Measurements from ENCODE around the gene EPHA6. TPM values are rescaled to one million over a fixed set of nuclear protein-coding genes. Genes with fewer than 3 reads are reported as not detected.

The EPHA6 gene
- total and polyA plus RNA-seq, 10 of the 15 experiments (the other 5 are each of a cell fraction or from before 2014, with no cell fraction given): not detected

DNA sequence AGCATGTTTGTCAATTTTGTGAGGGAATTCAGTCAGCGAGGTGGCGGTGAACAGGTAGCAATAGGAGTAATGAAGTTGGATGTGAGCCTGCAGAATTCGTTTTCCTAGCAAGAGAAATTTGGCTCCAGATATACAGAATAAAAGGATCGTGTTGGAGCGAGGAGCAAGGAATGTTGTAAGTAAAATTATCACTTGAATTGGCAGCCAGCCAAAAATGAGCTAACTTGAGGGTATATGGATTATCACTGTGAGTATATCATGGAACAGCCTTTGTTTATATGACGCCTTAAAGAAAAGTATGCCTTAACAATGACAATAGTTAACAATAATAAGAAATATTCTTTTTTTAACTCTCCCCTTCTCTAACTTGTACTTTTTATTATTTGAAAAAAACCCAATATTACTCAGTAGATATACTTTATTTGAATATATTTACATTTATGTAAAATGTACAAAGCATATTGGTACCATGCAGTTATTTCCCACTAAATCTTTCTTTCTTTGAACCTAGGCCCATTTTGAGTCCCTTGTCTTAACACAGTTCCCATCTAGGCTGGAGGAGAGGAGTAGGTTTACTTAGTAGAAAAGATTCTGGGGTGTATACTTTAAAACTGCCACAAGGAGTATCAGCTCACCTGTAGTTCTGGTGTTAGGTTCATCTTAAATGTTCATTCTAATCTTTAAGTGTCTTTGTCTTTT is 29.3 kb downstream of the EPHA6 start:
- SMC1A ChIA-PET (ENCODE audit: uncharacterized antibody, unreplicated experiment): no interaction called here
- no peak overlapping the region for H3K9ac ChIP-seq (ENCODE audit: control insufficient read depth, insufficient read depth, low read length)
- ATAC-seq (no peak), DNase-seq (ENCODE audit: low read depth, low spot score) (no peak), FAIRE-seq (no peak)
- no peaks in the 10 kb centered on the region for H3K36me3 ChIP-seq (ENCODE audit: control insufficient read depth in 2 of 2, insufficient read depth in 2 of 2, low read length in 1 of 2)
- POLR2A ChIA-PET: no interaction called here
- no peak for TF ChIP-seq MTA2 (IDR thresholded peaks at IDR 0.05; ENCODE audit: low read depth)
- TF ChIP-seq RUNX3 (IDR thresholded peaks at IDR 0.05; ENCODE audit: low read length): no peak
- no peak for TF ChIP-seq POLR2AphosphoS2 (IDR thresholded peaks at IDR 0.05; ENCODE audit: low read depth, low read length)
- TF ChIP-seq ZNF384 (IDR thresholded peaks at IDR 0.05; ENCODE audit: borderline replicate concordance, low read depth, low read length): no peak
- TF ChIP-seq PBX3 (IDR thresholded peaks at IDR 0.05; ENCODE audit: insufficient replicate concordance, low read depth, low read length): no peak
- TF ChIP-seq POLR2A (IDR thresholded peaks at IDR 0.05; ENCODE audit: low read depth, low read length): no peak
- H3K4me1 ChIP-seq (ENCODE audit: control insufficient read depth, insufficient read depth, low read length): no peaks in the 10 kb centered on the region
- H3K27ac ChIP-seq (ENCODE audit: control insufficient read depth, insufficient read depth): no peak overlapping the region
- H2AFZ ChIP-seq (ENCODE audit: control insufficient read depth, low read depth, low read length): no peak overlapping the region
- intact Hi-C loops (cut with micrococcal nuclease; ENCODE audit: unreplicated experiment) (no loop called here), in situ Hi-C loops (cut with MboI) (no loop called here)
- RAD21 ChIA-PET (ENCODE audit: unreplicated experiment): no interaction called here
- H3K4me2 ChIP-seq (ENCODE audit: control insufficient read depth, insufficient read depth): no peak overlapping the region
- CTCF ChIA-PET: no interaction called here
- no peaks in the 10 kb centered on the region for H3K79me2 ChIP-seq (ENCODE audit: control insufficient read depth, insufficient read depth, low read length)
- BruUV-seq (replicated peaks): no TSS peak
- 37% methylated on average over 6 of the region's 6 CpGs for WGBS (ENCODE audit: insufficient coverage, insufficient replicate concordance, low lambda C conversion rate, missing lambda C conversion rate)
- H4K20me1 ChIP-seq (ENCODE audit: control insufficient read depth, insufficient read depth): no peaks in the 10 kb centered on the region
- H3K9me3 ChIP-seq (replicated peaks; ENCODE audit: control insufficient read depth, insufficient read depth, low read length): no peaks in the 10 kb centered on the region
- no peaks in the 10 kb centered on the region for H3K27me3 ChIP-seq (replicated peaks in 1 of 2; ENCODE audit: control insufficient read depth in 2 of 2, insufficient read depth in 2 of 2, low read length in 1 of 2)
- H3K4me3 ChIP-seq: no peak overlapping the region

DNA sequence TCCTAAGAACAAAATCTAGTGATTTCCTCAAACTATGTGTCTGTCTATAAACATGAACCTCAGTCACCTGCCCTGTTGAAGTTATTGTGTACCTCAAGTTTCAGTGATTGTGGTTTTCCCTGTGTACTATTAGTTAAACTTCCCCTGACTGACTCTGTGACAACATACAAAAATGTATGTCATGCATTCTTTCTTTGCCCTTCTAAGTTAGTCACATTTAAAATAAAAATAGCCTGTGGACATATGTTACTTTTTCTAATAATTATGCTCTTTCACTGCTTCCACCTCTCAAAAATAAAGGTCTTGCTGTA is 29.8 kb downstream of the EPHA6 start:
- in situ Hi-C loops (cut with MboI): no loop called here
- POLR2A ChIA-PET: no interaction called here
- no peak for FAIRE-seq
- H3K27ac ChIP-seq (ENCODE audit: control insufficient read depth, insufficient read depth): no peak overlapping the region
- SMC1A ChIA-PET (ENCODE audit: uncharacterized antibody, unreplicated experiment): no interaction called here
- ATAC-seq: no peak
- H3K36me3 ChIP-seq (ENCODE audit: control insufficient read depth in 2 of 2, insufficient read depth in 2 of 2, low read length in 1 of 2): no peaks in the 10 kb centered on the region
- H3K4me3 ChIP-seq: no peak overlapping the region
- H4K20me1 ChIP-seq (ENCODE audit: control insufficient read depth, insufficient read depth): no peaks in the 10 kb centered on the region
- H2AFZ ChIP-seq (ENCODE audit: control insufficient read depth, low read depth, low read length): no peak overlapping the region
- BruUV-seq (replicated peaks): no TSS peak
- H3K79me2 ChIP-seq (ENCODE audit: control insufficient read depth, insufficient read depth, low read length): no peaks in the 10 kb centered on the region
- CTCF ChIA-PET: no interaction called here
- no peak for DNase-seq (ENCODE audit: low read depth, low spot score)
- no peaks in the 10 kb centered on the region for H3K27me3 ChIP-seq (replicated peaks in 1 of 2; ENCODE audit: control insufficient read depth in 2 of 2, insufficient read depth in 2 of 2, low read length in 1 of 2)
- RAD21 ChIA-PET (ENCODE audit: unreplicated experiment): no interaction called here
- H3K9me3 ChIP-seq (replicated peaks; ENCODE audit: control insufficient read depth, insufficient read depth, low read length): no peaks in the 10 kb centered on the region
- no peaks in the 10 kb centered on the region for H3K4me1 ChIP-seq (ENCODE audit: control insufficient read depth, insufficient read depth, low read length)
- no peak overlapping the region for H3K9ac ChIP-seq (ENCODE audit: control insufficient read depth, insufficient read depth, low read length)
- intact Hi-C loops (cut with micrococcal nuclease; ENCODE audit: unreplicated experiment): no loop called here
- H3K4me2 ChIP-seq (ENCODE audit: control insufficient read depth, insufficient read depth): no peak overlapping the region
- TF ChIP-seq, protein P1, sequence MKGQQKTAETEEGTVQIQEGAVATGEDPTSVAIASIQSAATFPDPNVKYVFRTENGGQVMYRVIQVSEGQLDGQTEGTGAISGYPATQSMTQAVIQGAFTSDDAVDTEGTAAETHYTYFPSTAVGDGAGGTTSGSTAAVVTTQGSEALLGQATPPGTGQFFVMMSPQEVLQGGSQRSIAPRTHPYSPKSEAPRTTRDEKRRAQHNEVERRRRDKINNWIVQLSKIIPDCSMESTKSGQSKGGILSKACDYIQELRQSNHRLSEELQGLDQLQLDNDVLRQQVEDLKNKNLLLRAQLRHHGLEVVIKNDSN (IDR thresholded peaks at IDR 0.05; ENCODE audit: borderline replicate concordance, extremely low read length, insufficient read depth, low read depth, low read length): no peak
- no peak for TF ChIP-seq CEBPZ (IDR thresholded peaks at IDR 0.05; ENCODE audit: low read depth, low read length)
- no peak for TF ChIP-seq TCF7 (IDR thresholded peaks at IDR 0.05; ENCODE audit: borderline replicate concordance)
- TF ChIP-seq CREB1 (IDR thresholded peaks at IDR 0.05; ENCODE audit: low read depth): no peak
- TF ChIP-seq SIX5 (IDR thresholded peaks at IDR 0.05; ENCODE audit: low read depth, low read length, severe bottlenecking): no peak
- no peak for TF ChIP-seq RB1 (IDR thresholded peaks at IDR 0.05; ENCODE audit: borderline replicate concordance)
- TF ChIP-seq ZZZ3 (IDR thresholded peaks at IDR 0.05; ENCODE audit: control insufficient read depth, insufficient read length, low read depth): no peak
- no peak for TF ChIP-seq MYB (IDR thresholded peaks at IDR 0.05; ENCODE audit: borderline replicate concordance, low read depth, low read length)

Data from GM12878 (cell line).